ENCODE measurements around the gene NUDT22.
"Not testable (repeated sequence)": the region's sequence is repeated elsewhere in the genome, so short reads cannot be mapped to it uniquely, and the experiment has no call there.

NUDT22 gene

DNA sequence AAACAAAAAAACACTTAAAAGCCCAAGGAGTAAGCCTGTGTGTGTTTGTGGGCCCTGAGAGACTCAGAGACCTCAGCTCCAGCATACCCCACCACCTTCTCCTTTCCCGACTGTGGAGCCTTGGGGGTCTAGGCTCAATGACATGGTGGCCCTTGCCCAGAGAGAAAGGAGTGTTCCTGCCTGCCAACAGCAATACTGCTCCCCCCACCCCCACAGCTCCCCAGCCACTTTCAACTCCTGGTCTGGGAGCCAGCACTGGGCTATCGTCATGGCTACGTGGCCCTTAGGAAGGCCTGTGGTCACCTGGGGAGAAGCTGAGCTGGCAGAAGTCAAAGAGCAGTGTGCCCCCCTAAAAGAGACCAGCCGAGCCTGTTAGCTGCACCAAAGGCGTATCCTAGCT lies 18.0 kb downstream of the NUDT22 start:
- DNase-seq (ENCODE audit: low spot score): no peak

DNA sequence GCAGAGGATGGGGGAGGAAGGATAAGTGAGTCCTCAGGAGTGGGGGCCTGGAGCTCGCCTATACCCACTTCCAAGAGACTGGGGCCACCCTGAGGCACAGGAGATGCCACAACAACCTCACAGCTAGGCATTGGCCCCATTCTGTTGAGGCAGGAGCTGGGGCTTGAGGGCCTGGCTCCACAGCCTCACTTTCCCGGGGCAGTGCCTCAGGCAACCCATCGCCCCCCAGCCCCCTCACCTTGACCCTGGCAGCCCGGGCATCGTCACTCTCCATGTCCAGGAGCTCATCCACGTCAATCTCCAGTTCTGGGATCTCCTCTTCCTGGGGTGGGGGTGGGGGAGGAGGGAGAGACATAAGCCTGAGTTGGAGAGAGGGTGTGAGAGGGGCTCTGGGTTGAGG lies 18.9 kb downstream of the NUDT22 start:
- no peak for DNase-seq (ENCODE audit: low spot score)

GRCh38 chr11:64245401-64245796 lies 19.3 kb downstream of the NUDT22 start:
- peak; percentile 46 for DNase-seq (ENCODE audit: low spot score)

GRCh38 chr11:64245797-64246620 lies 19.9 kb downstream of the NUDT22 start:
- DNase-seq (ENCODE audit: low spot score): peak; percentile 96

DNA sequence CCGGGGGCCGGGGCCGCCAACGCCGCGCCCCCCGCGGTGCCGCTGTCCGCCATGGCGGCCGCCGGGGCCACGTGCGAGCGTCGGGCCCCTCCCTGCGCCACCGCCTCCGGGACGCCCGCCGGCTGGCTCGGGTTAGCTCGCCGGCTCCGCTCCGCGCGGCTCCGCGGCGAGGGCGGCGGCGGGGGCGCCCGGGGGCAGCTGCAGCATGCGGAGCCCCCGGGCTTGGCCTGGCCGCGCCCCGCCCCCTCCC lies 20.5 kb downstream of the NUDT22 start:
- DNase-seq (ENCODE audit: low spot score): not testable (repeated sequence)

- DNase-seq (ENCODE audit: low spot score): peak; percentile 89
Measured at GRCh38 chr11:64246871-64247728, 21.0 kb downstream of the NUDT22 start, which contains the start of gene PPP1R14B. Gene PPP1R14B (minus strand): TSS chr11:64246943. CDS start chr11:64246673, 270 bp downstream.

- DNase-seq (ENCODE audit: low spot score): no peak
Measured at GRCh38 chr11:64247729-64248531, 21.9 kb downstream of the NUDT22 start.

GRCh38 chr11:64248578-64248977 lies 22.5 kb downstream of the NUDT22 start:
- DNase-seq (ENCODE audit: low spot score): no peak

DNA sequence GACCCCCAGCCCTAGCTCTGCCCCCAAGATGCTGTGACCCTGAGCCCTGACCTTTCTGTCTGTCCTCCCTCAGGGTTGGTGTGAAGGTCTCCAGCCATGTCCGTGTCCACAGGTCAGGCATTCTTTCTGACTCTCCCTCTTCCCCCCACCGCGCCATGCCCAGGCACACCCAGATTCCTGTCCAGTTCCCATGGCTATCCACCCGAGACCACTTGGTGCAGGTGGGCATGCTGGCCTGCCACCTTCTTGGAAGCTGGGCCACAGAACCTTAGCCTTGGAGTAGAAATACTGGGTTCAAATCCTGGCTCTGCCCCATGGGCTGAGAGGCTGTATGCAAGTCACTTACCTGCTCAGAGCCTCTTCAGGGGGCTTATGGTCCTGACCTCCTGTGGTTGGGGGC lies 23.0 kb downstream of the NUDT22 start:
- no peak for DNase-seq (ENCODE audit: low spot score)

DNA sequence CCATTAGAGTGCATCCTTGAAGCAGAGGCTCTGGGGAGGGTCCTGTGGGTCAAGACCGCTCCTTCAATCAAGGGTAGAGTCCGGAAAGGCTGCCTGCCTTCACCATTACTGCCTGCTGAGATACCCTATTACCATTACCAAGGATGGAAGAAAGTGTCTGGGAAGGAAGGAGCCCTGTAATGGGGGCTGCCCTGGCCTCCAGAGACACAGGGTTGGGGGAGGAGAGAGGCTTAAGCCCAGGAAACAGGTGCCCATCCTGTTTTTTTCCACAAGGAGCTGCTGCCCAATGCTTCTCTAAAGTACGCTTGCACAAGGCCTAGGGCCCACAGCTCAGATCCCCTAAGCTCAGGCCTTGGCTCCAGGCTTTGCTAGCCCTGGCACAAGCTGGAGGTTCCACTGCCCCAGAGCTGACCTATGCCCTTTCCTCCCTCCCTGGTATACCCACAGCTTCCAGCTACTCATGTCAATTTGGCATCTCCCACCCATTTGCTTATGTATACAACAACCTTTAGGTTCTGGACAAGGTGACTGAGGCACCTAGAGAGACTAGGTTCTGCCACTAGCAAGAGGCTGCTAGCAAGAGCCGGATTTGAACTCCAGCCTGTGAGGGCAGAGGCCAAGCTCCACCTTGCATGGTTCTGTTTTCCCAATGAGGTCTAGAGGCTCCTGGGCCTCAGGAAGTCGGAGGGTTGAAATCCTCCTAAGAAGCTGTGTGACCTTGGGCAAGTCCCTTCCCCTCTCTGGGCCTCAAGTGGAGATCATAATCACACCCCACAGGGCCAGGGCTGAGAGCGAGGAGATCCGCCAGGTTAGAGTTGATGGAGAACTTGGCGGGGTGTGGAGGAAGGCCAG lies 23.7 kb downstream of the NUDT22 start:
- DNase-seq (ENCODE audit: low spot score): no peak

GRCh38 chr11:64250415-64251015 lies 24.4 kb downstream of the NUDT22 start:
- no peak for DNase-seq (ENCODE audit: low spot score)

GRCh38 chr11:64251016-64251752 lies 25.1 kb downstream of the NUDT22 start, which contains the start of gene PLCB3:
Gene PLCB3 (plus strand): TSS chr11:64251530. CDS start chr11:64251650, 120 bp downstream.
- DNase-seq (ENCODE audit: low spot score): peak; percentile 65

DNA sequence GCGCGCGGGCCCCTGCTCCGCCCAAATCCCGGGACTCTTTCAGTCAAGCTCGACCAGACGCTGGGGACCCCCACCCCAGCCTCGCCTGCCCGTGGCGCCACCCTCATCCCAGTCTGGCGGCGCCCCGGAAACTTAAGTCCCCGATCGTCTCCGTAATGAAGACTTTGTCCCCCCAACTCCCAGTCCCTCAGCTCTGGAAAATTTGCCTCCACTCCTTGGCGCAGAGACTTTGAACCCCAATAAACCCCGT lies 25.6 kb downstream of the NUDT22 start:
- no peak for DNase-seq (ENCODE audit: low spot score)

- DNase-seq (ENCODE audit: low spot score): peak; percentile 75
Measured at GRCh38 chr11:64252003-64252872, 26.2 kb downstream of the NUDT22 start.

DNA sequence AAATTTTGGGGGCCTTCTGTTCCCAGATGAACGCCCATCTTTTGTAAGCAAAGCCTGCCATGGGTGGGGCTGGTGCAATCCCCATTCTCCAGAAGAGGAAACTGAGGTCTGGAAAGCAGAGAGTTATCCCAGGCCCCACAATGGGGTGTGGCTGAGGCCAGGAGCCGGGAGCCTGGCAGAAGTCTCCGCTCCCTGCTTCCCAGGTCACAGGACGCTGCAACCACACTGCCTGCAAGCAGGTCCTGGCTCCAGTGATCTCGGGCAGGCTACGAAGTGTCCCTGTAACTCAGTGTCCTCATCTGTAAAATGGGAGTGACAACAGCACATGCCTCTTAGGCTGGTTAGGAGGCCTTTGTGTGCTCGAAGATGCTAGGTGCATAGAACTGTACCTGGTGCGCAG lies 27.0 kb downstream of the NUDT22 start:
- DNase-seq (ENCODE audit: low spot score): no peak

GRCh38 chr11:64253481-64253880 lies 27.4 kb downstream of the NUDT22 start:
- DNase-seq (ENCODE audit: low spot score): peak; percentile 32

DNA sequence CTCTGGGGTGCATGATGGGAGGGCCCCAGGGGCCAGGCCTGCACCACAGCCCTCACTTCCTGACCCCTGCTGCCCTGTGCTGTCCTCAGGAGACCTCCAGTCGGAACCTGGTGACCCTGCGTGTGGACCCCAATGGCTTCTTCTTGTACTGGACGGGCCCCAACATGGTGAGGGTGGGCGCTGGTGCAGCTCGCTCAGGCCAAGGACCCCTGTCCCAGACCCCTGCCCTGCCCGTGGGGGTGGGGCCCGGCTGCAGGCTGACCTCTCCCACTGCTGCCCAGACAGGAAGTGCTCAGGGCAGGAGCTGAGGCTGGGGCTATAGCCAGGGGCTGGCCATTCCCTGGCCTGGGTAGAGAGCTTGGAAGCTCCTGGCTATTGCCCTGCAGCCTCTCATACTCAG lies 28.3 kb downstream of the NUDT22 start:
- DNase-seq (ENCODE audit: low spot score): no peak

DNA sequence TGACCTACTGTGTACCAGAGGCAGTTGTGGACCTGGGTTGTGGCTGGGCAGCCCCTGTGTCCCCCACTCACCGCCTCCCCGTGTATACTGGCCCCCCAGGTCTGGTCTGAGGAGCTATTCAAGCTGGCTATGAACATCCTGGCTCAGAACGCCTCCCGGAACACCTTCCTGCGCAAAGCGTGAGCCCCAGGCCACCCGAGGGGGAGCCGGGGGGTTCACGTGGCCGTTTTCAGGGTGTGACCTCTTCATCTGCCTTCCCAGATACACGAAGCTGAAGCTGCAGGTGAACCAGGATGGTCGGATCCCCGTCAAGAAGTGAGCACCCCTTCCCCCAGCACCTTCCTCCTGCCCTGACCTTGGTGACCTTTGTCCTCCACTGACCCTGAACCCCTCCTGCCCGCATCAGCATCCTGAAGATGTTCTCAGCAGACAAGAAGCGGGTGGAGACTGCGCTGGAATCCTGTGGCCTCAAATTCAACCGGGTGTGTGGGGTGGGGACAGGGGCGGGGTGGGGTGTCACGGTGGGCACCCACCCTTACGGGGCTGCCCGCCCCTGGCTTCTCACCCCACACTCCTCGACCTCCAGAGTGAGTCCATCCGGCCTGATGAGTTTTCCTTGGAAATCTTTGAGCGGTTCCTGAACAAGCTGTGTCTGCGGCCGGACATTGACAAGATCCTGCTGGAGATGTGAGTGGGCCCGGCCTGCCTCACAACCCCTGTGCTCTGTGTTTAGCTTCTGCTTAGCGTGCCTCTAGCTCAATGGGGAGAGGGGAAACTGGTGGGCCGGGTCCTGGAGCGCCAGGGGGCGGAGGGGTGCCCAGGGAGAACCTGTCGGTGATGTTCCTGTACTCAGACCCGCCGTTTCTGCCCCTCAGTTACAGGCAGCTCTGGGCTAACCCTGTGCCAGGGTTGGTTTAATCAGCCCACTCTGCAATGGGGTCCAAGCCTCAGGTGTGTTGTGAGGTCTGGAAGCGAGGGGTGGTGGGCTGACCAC lies 29.4 kb downstream of the NUDT22 start:
- DNase-seq (ENCODE audit: low spot score): no peak

All from kidney tubule cell (primary cell).